Activated effector memory CD4-positive, alpha-beta T cell treated with anti-CD3 and anti-CD28 coated beads, Interleukin-2, amount 50 U/mL, for 16 hours (primary cell): ENCODE results near the gene RNF212B.
"Not testable (repeated sequence)": the region's sequence is repeated elsewhere in the genome, so short reads cannot be mapped to it uniquely, and the experiment has no call there.

Experiments
- DNase-seq: peaks from one replicate; pipeline ENCODE4 v3.0.0-alpha.2; 2020

The RNF212B gene

GRCh38 chr14:23245282-23245681 lies 7.5 kb downstream of the RNF212B start:
- DNase-seq, result no peak

GRCh38 chr14:23248601-23249000 lies 10.9 kb downstream of the RNF212B start:
- DNase-seq, result no peak

- no peak for DNase-seq
Observed at GRCh38 chr14:23249824-23250223, 12.1 kb downstream of the RNF212B start.

- DNase-seq, result no peak
Observed at GRCh38 chr14:23252006-23252405, 14.3 kb downstream of the RNF212B start.

- DNase-seq, result no peak
Observed at GRCh38 chr14:23252420-23253333, 14.9 kb downstream of the RNF212B start.

GRCh38 chr14:23258256-23258655 lies 20.5 kb downstream of the RNF212B start:
- no peak for DNase-seq

- DNase-seq, result no peak
Observed at GRCh38 chr14:23259426-23259825, 21.7 kb downstream of the RNF212B start.

- not testable (repeated sequence) for DNase-seq
Observed at GRCh38 chr14:23260849-23261248, 23.1 kb downstream of the RNF212B start.

GRCh38 chr14:23269193-23269592 lies 31.5 kb downstream of the RNF212B start:
- no peak for DNase-seq

GRCh38 chr14:23275412-23275811 lies 37.7 kb downstream of the RNF212B start:
- DNase-seq, result no peak

GRCh38 chr14:23277189-23277588 lies 39.5 kb downstream of the RNF212B start:
- no peak for DNase-seq

- not testable (repeated sequence) for DNase-seq
Observed at GRCh38 chr14:23277928-23278327, 40.2 kb downstream of the RNF212B start.

- DNase-seq, result no peak
Observed at GRCh38 chr14:23281247-23281646, 43.5 kb downstream of the RNF212B start.

- DNase-seq, result no peak
Observed at GRCh38 chr14:23284654-23285529, 47.2 kb downstream of the RNF212B start.

GRCh38 chr14:23285530-23286019 lies 47.8 kb downstream of the RNF212B start:
- no peak for DNase-seq

- DNase-seq, result peak; percentile 99
Observed at GRCh38 chr14:23286020-23286901, 48.5 kb downstream of the RNF212B start, which contains the start of gene HOMEZ. Gene HOMEZ, minus strand, starts transcription at chr14:23286132. Its CDS starts 180 bp downstream, at chr14:23285952.

GRCh38 chr14:23286902-23287479 lies 49.3 kb downstream of the RNF212B start:
- no peak for DNase-seq

GRCh38 chr14:23294734-23295561 lies 57.2 kb downstream of the RNF212B start:
- DNase-seq, result peak; percentile 82

- DNase-seq, result no peak
Observed at GRCh38 chr14:23296012-23296777, 58.5 kb downstream of the RNF212B start.

- no peak for DNase-seq
Observed at GRCh38 chr14:23297096-23297495, 59.4 kb downstream of the RNF212B start.
